Glutamatergic neuron (in vitro differentiated cells): Measurements from ENCODE around the gene HOXD8. TPM values are rescaled to one million over a fixed set of nuclear protein-coding genes. Genes with fewer than 3 reads are reported as not detected.

Experiments
- DNase-seq: peaks from one replicate; pipeline ENCODE4 v3.0.0; 2022
- H3K27ac Mint-ChIP-seq: one replicate; pipeline ENCODE4 v1.8.0; 2020; ENCODE audit warnings: mild to moderate bottlenecking, mixed read lengths, inconsistent platforms; ENCODE audit not compliant: unreplicated experiment
- H3K27me3 Mint-ChIP-seq: one replicate; pipeline ENCODE4 v1.8.0; 2020; ENCODE audit warnings: mild to moderate bottlenecking, moderate library complexity, mixed read lengths, inconsistent platforms; ENCODE audit not compliant: unreplicated experiment
- H3K36me3 Mint-ChIP-seq: one replicate; pipeline ENCODE4 v1.8.0; 2020; ENCODE audit warnings: mild to moderate bottlenecking, mixed read lengths, inconsistent platforms; ENCODE audit not compliant: unreplicated experiment
- H3K4me1 Mint-ChIP-seq: one replicate; pipeline ENCODE4 v1.8.0; 2020; ENCODE audit warnings: mild to moderate bottlenecking, low read depth, mixed read lengths, inconsistent platforms; ENCODE audit not compliant: unreplicated experiment
- H3K4me3 Mint-ChIP-seq: one replicate; pipeline ENCODE4 v1.8.0; 2020; ENCODE audit warnings: mild to moderate bottlenecking, mixed read lengths, inconsistent platforms; ENCODE audit not compliant: unreplicated experiment
- H3K9me3 Mint-ChIP-seq: one replicate; pipeline ENCODE4 v1.8.0; 2020; ENCODE audit warnings: mild to moderate bottlenecking, moderate library complexity, mixed read lengths, inconsistent platforms; ENCODE audit not compliant: unreplicated experiment
- CTCF ChIP-seq: fragments of 200-600 bp; sonication (generic); IDR thresholded peaks from one replicate; pipeline ENCODE4 v1.5.0; 2021; ENCODE audit not compliant: partially characterized antibody, unreplicated experiment
- total RNA-seq: library from RNA; stranded (reverse); fragmentation: NEBNext Ultra II Directional; extraction: Animal tissue kit (Norgen Biotek cat#: 25700); gene quantifications from one replicate; pipeline ENCODE4 v1.2.1, GENCODE V29; 2021; ENCODE audit not compliant: unreplicated experiment

HOXD8 gene
- total RNA-seq, 1 donor from 2014 or later, result 0.27 TPM

DNA sequence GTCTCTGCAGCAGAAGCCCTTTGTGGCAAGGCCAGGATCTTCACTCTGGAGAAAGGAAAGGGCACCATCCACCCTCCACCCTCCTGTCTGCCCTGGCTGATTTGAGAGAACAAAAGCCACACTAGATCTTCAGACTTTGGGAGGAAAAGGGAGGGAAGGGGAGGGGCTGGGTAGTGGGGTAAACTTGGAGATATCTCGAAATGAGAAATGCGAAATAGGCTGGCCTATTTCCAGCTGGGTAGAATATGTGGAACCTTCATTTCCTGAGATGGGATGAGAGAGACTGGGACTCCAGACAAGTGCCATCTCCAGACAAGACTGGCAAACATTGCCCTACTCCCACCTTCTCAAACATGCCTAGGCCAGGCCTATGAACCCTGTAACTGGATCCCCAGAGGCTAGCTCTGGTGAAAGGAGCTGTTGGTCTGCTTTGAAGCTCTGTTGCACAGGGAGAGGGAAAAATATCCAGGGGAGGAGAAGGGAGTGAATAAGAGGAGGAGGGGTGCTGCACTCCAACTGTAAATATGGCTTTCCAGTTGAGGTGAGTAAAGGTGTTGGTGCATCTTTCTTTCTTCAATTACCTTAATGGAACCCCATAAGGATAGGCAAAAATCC lies 28.2 kb upstream of the HOXD8 start:
- no peaks in the 10 kb centered on the region for H3K36me3 Mint-ChIP-seq
- no peak for TF ChIP-seq CTCF
- H3K4me1 Mint-ChIP-seq, result peaks cover 16% of the 10 kb centered on the region
- no peak overlapping the region for H3K4me3 Mint-ChIP-seq
- no peak overlapping the region for H3K27ac Mint-ChIP-seq
- peaks cover 62% of the 10 kb centered on the region for H3K27me3 Mint-ChIP-seq
- DNase-seq, result no peak
- H3K9me3 Mint-ChIP-seq, result peaks cover 14% of the 10 kb centered on the region

DNA sequence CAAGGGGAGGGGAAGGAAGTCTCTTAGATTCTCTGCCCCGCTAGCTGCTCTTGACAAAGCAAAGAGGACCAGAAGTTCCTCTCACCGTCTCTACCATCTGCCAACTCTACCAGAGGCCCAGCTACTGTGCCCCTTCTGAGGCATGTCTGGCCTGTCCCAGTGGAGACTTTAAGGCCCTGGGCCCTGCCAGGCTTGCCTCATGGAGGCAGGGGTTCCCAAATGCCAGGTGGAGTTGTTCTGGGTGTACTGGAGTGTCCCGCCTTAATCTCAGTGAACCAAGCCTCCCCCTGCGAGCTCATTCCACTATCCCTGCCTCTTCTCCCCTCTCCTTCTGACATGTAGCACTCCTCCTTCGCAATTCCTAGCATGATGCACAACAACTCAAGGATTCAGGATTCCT lies 27.7 kb upstream of the HOXD8 start:
- H3K9me3 Mint-ChIP-seq, result peaks cover 10% of the 10 kb centered on the region
- H3K4me1 Mint-ChIP-seq, result peaks cover 13% of the 10 kb centered on the region

DNA sequence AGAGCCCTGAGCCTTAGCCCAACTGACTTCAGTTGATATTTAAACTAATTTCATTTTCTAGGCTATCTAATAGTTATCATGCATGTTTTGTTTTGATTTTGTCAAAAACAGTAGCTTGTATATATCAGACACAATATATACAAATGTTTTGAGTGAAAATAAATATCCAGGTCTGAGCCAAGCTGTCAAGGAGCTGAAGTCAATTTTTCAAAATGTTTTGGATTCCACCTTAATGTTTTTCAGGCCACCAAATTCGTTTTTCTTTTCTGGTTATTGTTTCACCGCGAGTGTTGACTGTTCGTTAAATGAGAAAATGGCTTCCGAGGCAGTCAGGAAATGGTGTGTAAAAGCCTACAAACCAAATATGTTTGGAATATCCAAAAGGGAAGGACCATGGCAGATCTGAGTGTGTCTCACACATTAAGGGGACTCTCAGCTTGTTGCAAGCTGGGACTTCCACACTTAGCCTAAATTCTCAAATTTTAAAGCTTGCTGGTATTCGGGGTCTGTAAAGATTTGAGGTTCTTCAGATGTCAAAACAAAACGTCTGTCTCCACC lies 27.1 kb upstream of the HOXD8 start:
- Mint-ChIP-seq H3K27me3 (peaks cover 58% of the 10 kb centered on the region), H3K4me3 (no peak overlapping the region), H3K4me1 (peaks cover 10% of the 10 kb centered on the region), H3K9me3 (peaks cover 10% of the 10 kb centered on the region), H3K27ac (no peak overlapping the region), H3K36me3 (no peaks in the 10 kb centered on the region)
- no peak for DNase-seq
- no peak for TF ChIP-seq CTCF

More for the DNA sequence above, 27.7 kb upstream of the HOXD8 start:
- no peaks in the 10 kb centered on the region for H3K36me3 Mint-ChIP-seq
- TF ChIP-seq CTCF, result no peak
- DNase-seq, result no peak
- no peak overlapping the region for H3K4me3 Mint-ChIP-seq
- peaks cover 59% of the 10 kb centered on the region for H3K27me3 Mint-ChIP-seq
- no peak overlapping the region for H3K27ac Mint-ChIP-seq

DNA sequence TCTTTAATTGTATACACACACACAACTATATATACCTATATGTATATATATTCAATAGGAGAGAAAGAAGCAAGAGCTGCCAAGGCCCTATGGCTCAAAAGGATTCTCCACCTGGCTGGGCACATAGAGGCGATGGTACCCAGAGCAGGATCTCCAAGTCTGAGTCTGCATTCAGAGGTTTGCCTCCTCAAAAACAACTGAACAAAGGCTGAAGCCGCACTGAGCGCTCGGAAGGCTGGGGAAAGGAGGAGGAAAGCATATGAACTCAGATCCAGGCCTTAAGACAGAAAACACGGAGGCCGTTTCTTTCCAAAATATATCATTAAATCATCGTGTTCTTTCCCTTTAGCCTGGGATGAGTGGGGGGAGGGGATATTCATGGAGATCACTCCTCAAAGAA lies 26.3 kb upstream of the HOXD8 start:
- Mint-ChIP-seq H3K36me3 (no peaks in the 10 kb centered on the region), H3K27ac (no peak overlapping the region), H3K27me3 (peaks cover 52% of the 10 kb centered on the region), H3K4me1 (peaks cover 6% of the 10 kb centered on the region), H3K4me3 (no peak overlapping the region), H3K9me3 (peaks cover 5% of the 10 kb centered on the region)
- TF ChIP-seq CTCF, result no peak
- no peak for DNase-seq

DNA sequence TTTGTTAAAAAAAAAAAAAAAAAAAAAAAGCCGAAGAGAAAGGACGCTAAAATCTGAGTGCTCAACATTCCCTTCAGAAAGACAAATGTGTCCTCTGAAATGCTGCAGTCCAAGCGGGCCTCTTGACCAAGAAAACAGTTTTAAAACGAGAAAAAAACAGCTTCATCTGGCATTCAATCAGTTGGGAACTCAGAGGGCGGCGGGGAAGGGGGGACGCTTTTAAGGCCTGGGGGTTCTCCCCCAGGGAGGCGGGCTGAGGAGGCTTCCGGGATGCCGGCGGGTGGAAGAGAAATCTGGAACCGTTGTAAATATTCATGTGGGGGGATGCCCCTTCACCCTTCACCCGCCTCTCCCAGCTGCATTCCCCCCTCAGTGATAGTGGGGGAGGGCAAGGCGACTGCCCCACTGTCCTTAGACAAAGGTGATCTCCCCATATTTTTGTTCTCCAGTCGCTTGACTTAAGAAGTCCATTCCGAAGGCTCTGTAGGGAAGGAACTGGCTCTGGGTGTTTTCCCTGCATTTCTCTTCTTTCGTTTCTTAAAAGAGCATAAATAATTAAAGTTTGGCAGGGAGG lies 25.7 kb upstream of the HOXD8 start:
- H3K36me3 Mint-ChIP-seq, result no peaks in the 10 kb centered on the region
- peaks cover 6% of the 10 kb centered on the region for H3K9me3 Mint-ChIP-seq
- peaks cover 6% of the 10 kb centered on the region for H3K4me1 Mint-ChIP-seq
- no peak overlapping the region for H3K4me3 Mint-ChIP-seq
- peaks cover 52% of the 10 kb centered on the region for H3K27me3 Mint-ChIP-seq
- no peak overlapping the region for H3K27ac Mint-ChIP-seq
- DNase-seq, result no peak
- TF ChIP-seq CTCF, result no peak
